Stimulated activated memory B cell treated with anti-CD40 and anti-IgM and Interleukin-4, amounts not matched to agents 10 μg/mL and 1 μg/mL and 100 μg/mL, for 72 hours (primary cell): Measurements from ENCODE around the gene EIF2A.

Experiments
- ATAC-seq: fragments of 150-1000 bp; cut with Tn5 transposase; 2 replicates; pipeline ENCODE4 v1.10.0; 2021
- H3K27ac Mint-ChIP-seq: one replicate; pipeline ENCODE4 v1.8.0; 2022; ENCODE audit warnings: mild to moderate bottlenecking, mixed read lengths
- H3K27me3 Mint-ChIP-seq: one replicate; pipeline ENCODE4 v1.8.0; 2022; ENCODE audit warnings: mixed read lengths
- H3K36me3 Mint-ChIP-seq: one replicate; pipeline ENCODE4 v1.8.0; 2022; ENCODE audit warnings: mixed read lengths
- H3K4me1 Mint-ChIP-seq: one replicate; pipeline ENCODE4 v1.8.0; 2022; ENCODE audit warnings: mixed read lengths
- H3K4me3 Mint-ChIP-seq: one replicate; pipeline ENCODE4 v1.8.0; 2022; ENCODE audit warnings: mild to moderate bottlenecking, moderate library complexity, mixed read lengths
- H3K9me3 Mint-ChIP-seq: one replicate; pipeline ENCODE4 v1.8.0; 2022; ENCODE audit warnings: mixed read lengths

EIF2A gene

GRCh38 chr3:150528354-150528797 lies 18.2 kb upstream of the EIF2A start:
- H3K27me3 Mint-ChIP-seq = no peaks in the 10 kb centered on the region
- no peak overlapping the region for H3K4me3 Mint-ChIP-seq
- H3K4me1 Mint-ChIP-seq = no peaks in the 10 kb centered on the region
- ATAC-seq = no peak
- no peaks in the 10 kb centered on the region for H3K9me3 Mint-ChIP-seq
- H3K36me3 Mint-ChIP-seq = no peaks in the 10 kb centered on the region
- no peak overlapping the region for H3K27ac Mint-ChIP-seq

GRCh38 chr3:150531775-150532174 lies 14.8 kb upstream of the EIF2A start:
- Mint-ChIP-seq H3K27ac (no peak overlapping the region), H3K36me3 (no peaks in the 10 kb centered on the region), H3K9me3 (no peaks in the 10 kb centered on the region), H3K4me1 (no peaks in the 10 kb centered on the region), H3K4me3 (no peak overlapping the region), H3K27me3 (no peaks in the 10 kb centered on the region)
- no peak for ATAC-seq

- Mint-ChIP-seq H3K27ac (no peak overlapping the region), H3K9me3 (no peaks in the 10 kb centered on the region), H3K4me1 (no peaks in the 10 kb centered on the region), H3K27me3 (no peaks in the 10 kb centered on the region), H3K4me3 (no peak overlapping the region), H3K36me3 (no peaks in the 10 kb centered on the region)
- no peak for ATAC-seq
These were observed 11.4 kb upstream of the EIF2A start for GRCh38 chr3:150535204-150535603.

GRCh38 chr3:150538324-150539208 lies 8.0 kb upstream of the EIF2A start:
- Mint-ChIP-seq H3K27me3 (no peaks in the 10 kb centered on the region), H3K4me1 (peaks cover 19% of the 10 kb centered on the region), H3K4me3 (no peak overlapping the region), H3K36me3 (peaks cover 19% of the 10 kb centered on the region), H3K27ac (no peak overlapping the region), H3K9me3 (no peaks in the 10 kb centered on the region)
- ATAC-seq = no peak

- Mint-ChIP-seq H3K36me3 (peaks cover 19% of the 10 kb centered on the region), H3K4me1 (peaks cover 30% of the 10 kb centered on the region), H3K27ac (no peak overlapping the region), H3K9me3 (no peaks in the 10 kb centered on the region), H3K27me3 (no peaks in the 10 kb centered on the region), H3K4me3 (no peak overlapping the region)
- ATAC-seq = no peak
These were observed 6.3 kb upstream of the EIF2A start for GRCh38 chr3:150540297-150540696.

GRCh38 chr3:150540991-150541390 lies 5.6 kb upstream of the EIF2A start:
- Mint-ChIP-seq H3K9me3 (no peaks in the 10 kb centered on the region), H3K4me3 (no peak overlapping the region), H3K27me3 (no peaks in the 10 kb centered on the region), H3K4me1 (peaks cover 30% of the 10 kb centered on the region), H3K36me3 (peaks cover 19% of the 10 kb centered on the region), H3K27ac (no peak overlapping the region)
- ATAC-seq = no peak

- ATAC-seq = no peak
- peaks cover 44% of the 10 kb centered on the region for H3K4me1 Mint-ChIP-seq
- peak overlapping the region; percentile 32 for H3K27ac Mint-ChIP-seq
- no peaks in the 10 kb centered on the region for H3K27me3 Mint-ChIP-seq
- no peaks in the 10 kb centered on the region for H3K9me3 Mint-ChIP-seq
- H3K4me3 Mint-ChIP-seq = no peak overlapping the region
- peaks cover 19% of the 10 kb centered on the region for H3K36me3 Mint-ChIP-seq
These were observed 3.5 kb upstream of the EIF2A start for GRCh38 chr3:150543128-150543527.

GRCh38 chr3:150543531-150543930 lies 3.1 kb upstream of the EIF2A start:
- Mint-ChIP-seq H3K27ac (peak overlapping the region; percentile 32), H3K27me3 (no peaks in the 10 kb centered on the region), H3K4me1 (peaks cover 48% of the 10 kb centered on the region), H3K9me3 (no peaks in the 10 kb centered on the region), H3K36me3 (peaks cover 19% of the 10 kb centered on the region), H3K4me3 (no peak overlapping the region)
- ATAC-seq = no peak

GRCh38 chr3:150544041-150544440 lies 2.5 kb upstream of the EIF2A start:
- peaks cover 19% of the 10 kb centered on the region for H3K36me3 Mint-ChIP-seq

GRCh38 chr3:150544726-150545125 lies 1.9 kb upstream of the EIF2A start:
- Mint-ChIP-seq H3K27ac (peak overlapping the region; percentile 94), H3K36me3 (peaks cover 19% of the 10 kb centered on the region), H3K4me3 (peak overlapping the region; percentile 56), H3K4me1 (peaks cover 49% of the 10 kb centered on the region), H3K27me3 (no peaks in the 10 kb centered on the region), H3K9me3 (no peaks in the 10 kb centered on the region)
- no peak for ATAC-seq

More at GRCh38 chr3:150544041-150544440, 2.5 kb upstream of the EIF2A start:
- H3K27ac Mint-ChIP-seq = no peak overlapping the region
- H3K4me3 Mint-ChIP-seq = peak overlapping the region; percentile 29
- H3K27me3 Mint-ChIP-seq = no peaks in the 10 kb centered on the region
- peaks cover 49% of the 10 kb centered on the region for H3K4me1 Mint-ChIP-seq
- ATAC-seq = no peak
- H3K9me3 Mint-ChIP-seq = no peaks in the 10 kb centered on the region

GRCh38 chr3:150545419-150546225 lies 965 bp upstream of the EIF2A start:
- no peaks in the 10 kb centered on the region for H3K9me3 Mint-ChIP-seq
- peak; percentile 44 for ATAC-seq
- peak overlapping the region; percentile 92 for H3K4me3 Mint-ChIP-seq
- H3K36me3 Mint-ChIP-seq = peaks cover 20% of the 10 kb centered on the region
- peaks cover 50% of the 10 kb centered on the region for H3K4me1 Mint-ChIP-seq
- peak overlapping the region; percentile 94 for H3K27ac Mint-ChIP-seq
- H3K27me3 Mint-ChIP-seq = no peaks in the 10 kb centered on the region

- Mint-ChIP-seq H3K4me3 (peak overlapping the region; percentile 92), H3K27ac (peak overlapping the region; percentile 94), H3K4me1 (peaks cover 47% of the 10 kb centered on the region), H3K27me3 (no peaks in the 10 kb centered on the region), H3K9me3 (no peaks in the 10 kb centered on the region), H3K36me3 (peaks cover 13% of the 10 kb centered on the region)
- ATAC-seq = no peak
These were observed 606 bp downstream of the EIF2A start for GRCh38 chr3:150547045-150547741.

- Mint-ChIP-seq H3K9me3 (no peaks in the 10 kb centered on the region), H3K36me3 (peaks cover 34% of the 10 kb centered on the region), H3K27ac (peak overlapping the region; percentile 68)
These were observed 9.4 kb downstream of the EIF2A start for GRCh38 chr3:150555859-150556436.

GRCh38 chr3:150556792-150557191 lies 10.2 kb downstream of the EIF2A start:
- Mint-ChIP-seq H3K4me3 (no peak overlapping the region), H3K9me3 (no peaks in the 10 kb centered on the region), H3K4me1 (peaks cover 16% of the 10 kb centered on the region), H3K36me3 (peaks cover 31% of the 10 kb centered on the region), H3K27me3 (no peaks in the 10 kb centered on the region), H3K27ac (peak overlapping the region; percentile 68)
- no peak for ATAC-seq

More at GRCh38 chr3:150555859-150556436, 9.4 kb downstream of the EIF2A start:
- Mint-ChIP-seq H3K27me3 (no peaks in the 10 kb centered on the region), H3K4me1 (peaks cover 19% of the 10 kb centered on the region), H3K4me3 (no peak overlapping the region)
- ATAC-seq = no peak

GRCh38 chr3:150557725-150558124 lies 11.1 kb downstream of the EIF2A start:
- peaks cover 28% of the 10 kb centered on the region for H3K36me3 Mint-ChIP-seq
- no peak for ATAC-seq
- peaks cover 16% of the 10 kb centered on the region for H3K4me1 Mint-ChIP-seq
- no peak overlapping the region for H3K4me3 Mint-ChIP-seq
- H3K27ac Mint-ChIP-seq = no peak overlapping the region
- no peaks in the 10 kb centered on the region for H3K9me3 Mint-ChIP-seq
- H3K27me3 Mint-ChIP-seq = no peaks in the 10 kb centered on the region
